ENCODE data around the gene PNPLA8.
"Not testable (repeated sequence)": the region's sequence is repeated elsewhere in the genome, so short reads cannot be mapped to it uniquely, and the experiment has no call there.

Gene PNPLA8

GRCh38 chr7:108541478-108541877, 15.5 kb upstream of the PNPLA8 start:
- in situ Hi-C loops (cut with MboI; ENCODE audit: low pct_unique_long_range_greater_than_20kb, low sequenced_read_pairs, unreplicated experiment): no loop called here
- no peak for DNase-seq (ENCODE audit: low spot score)
- TF ChIP-seq CTCF (IDR thresholded peaks at IDR 0.05; ENCODE audit: extremely low read depth, insufficient read depth, missing control alignments): no peak

- in situ Hi-C loops (cut with MboI; ENCODE audit: low pct_unique_long_range_greater_than_20kb, low sequenced_read_pairs, unreplicated experiment); DNase-seq (ENCODE audit: low spot score): not testable (repeated sequence)
These were observed 12.8 kb upstream of the PNPLA8 start for GRCh38 chr7:108538685-108539084.

DNA sequence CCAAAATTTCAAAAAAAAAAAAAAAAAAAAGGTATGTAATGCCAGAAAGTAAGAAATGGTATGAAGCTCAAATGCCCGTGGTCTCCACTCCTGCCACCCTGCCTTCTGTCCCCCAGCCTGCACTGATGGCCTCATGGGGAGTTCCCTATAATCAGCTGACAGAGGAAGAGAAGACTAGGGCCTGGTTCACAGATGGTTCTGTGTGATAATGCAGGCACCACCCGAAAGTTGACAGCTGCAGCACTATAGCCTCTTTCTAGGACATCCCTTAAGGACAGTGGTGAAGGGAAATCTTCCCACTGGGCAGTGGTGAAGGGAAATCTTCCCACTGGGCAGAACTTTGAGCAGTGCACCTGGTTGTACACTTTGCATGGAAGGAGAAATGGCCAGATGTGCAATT, 12.3 kb upstream of the PNPLA8 start:
- DNase-seq (ENCODE audit: low spot score); in situ Hi-C loops (cut with MboI; ENCODE audit: low pct_unique_long_range_greater_than_20kb, low sequenced_read_pairs, unreplicated experiment): not testable (repeated sequence)

GRCh38 chr7:108537229-108537628, 11.3 kb upstream of the PNPLA8 start:
- in situ Hi-C loops (cut with MboI; ENCODE audit: low pct_unique_long_range_greater_than_20kb, low sequenced_read_pairs, unreplicated experiment): no loop called here
- no peak for TF ChIP-seq CTCF (IDR thresholded peaks at IDR 0.05; ENCODE audit: extremely low read depth, insufficient read depth, missing control alignments)
- DNase-seq (ENCODE audit: low spot score): no peak

DNA sequence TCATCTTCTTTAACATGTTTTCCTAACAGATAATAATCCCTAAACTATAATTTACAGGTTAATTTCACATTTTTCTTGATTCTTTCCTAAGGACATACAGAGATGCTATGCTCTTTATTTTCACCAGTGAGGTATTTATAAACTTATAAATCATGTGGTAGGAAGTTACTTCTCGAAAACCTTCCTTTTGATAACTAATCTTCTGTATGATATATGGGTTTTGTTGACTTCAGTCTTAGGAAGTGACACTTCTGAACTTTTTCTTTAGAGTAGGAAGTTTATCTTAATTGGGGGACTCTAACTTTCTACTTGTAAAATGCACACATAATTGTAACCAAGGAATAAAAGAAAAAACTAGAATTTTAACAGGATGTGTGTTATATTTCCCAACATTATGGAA, 9.8 kb upstream of the PNPLA8 start:
- no peak for DNase-seq (ENCODE audit: low spot score)
- in situ Hi-C loops (cut with MboI; ENCODE audit: low pct_unique_long_range_greater_than_20kb, low sequenced_read_pairs, unreplicated experiment): no loop called here
- no peak for TF ChIP-seq CTCF (IDR thresholded peaks at IDR 0.05; ENCODE audit: extremely low read depth, insufficient read depth, missing control alignments)

DNA sequence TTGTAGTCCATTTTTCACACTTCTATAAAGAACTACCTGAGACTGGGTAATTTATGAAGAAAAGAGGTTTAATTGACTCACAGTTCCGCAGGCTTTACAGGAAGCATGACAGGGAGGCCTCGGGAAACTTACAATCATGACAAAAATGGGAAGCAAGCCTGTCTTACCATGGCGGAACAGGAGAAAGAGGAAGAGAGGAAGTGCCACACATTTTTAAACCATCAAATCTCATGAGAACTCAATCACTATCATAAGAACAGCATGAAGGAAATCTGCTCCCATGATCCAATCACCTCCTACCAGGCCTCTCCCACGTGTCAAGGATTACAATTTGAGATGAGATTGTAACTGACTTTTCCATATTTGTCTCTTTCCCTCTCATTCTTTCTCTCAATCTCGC, 9.3 kb upstream of the PNPLA8 start:
- no peak for TF ChIP-seq CTCF (IDR thresholded peaks at IDR 0.05; ENCODE audit: extremely low read depth, insufficient read depth, missing control alignments)
- no peak for DNase-seq (ENCODE audit: low spot score)
- in situ Hi-C loops (cut with MboI; ENCODE audit: low pct_unique_long_range_greater_than_20kb, low sequenced_read_pairs, unreplicated experiment): no loop called here

GRCh38 chr7:108533712-108534111, 7.8 kb upstream of the PNPLA8 start:
- in situ Hi-C loops (cut with MboI; ENCODE audit: low pct_unique_long_range_greater_than_20kb, low sequenced_read_pairs, unreplicated experiment): no loop called here
- no peak for DNase-seq (ENCODE audit: low spot score)
- no peak for TF ChIP-seq CTCF (IDR thresholded peaks at IDR 0.05; ENCODE audit: extremely low read depth, insufficient read depth, missing control alignments)

- in situ Hi-C loops (cut with MboI; ENCODE audit: low pct_unique_long_range_greater_than_20kb, low sequenced_read_pairs, unreplicated experiment): no loop called here
- no peak for TF ChIP-seq CTCF (IDR thresholded peaks at IDR 0.05; ENCODE audit: extremely low read depth, insufficient read depth, missing control alignments)
- DNase-seq (ENCODE audit: low spot score): no peak
These were observed 3.4 kb upstream of the PNPLA8 start for GRCh38 chr7:108529341-108529740.

All from GM13977 (cell line).